Neural crest cell (in vitro differentiated cells): ENCODE results near the gene CASK. TPM values are rescaled to one million over a fixed set of nuclear protein-coding genes. Genes with fewer than 3 reads are reported as not detected.
A peak's percentile ranks its signal among the peaks of the same experiment; 100 is the strongest.

Experiments used
- DNase-seq: peaks from one replicate; pipeline ENCODE4 v3.0.0; 2021; ENCODE audit warnings: low read depth, mixed read lengths, low spot score
- H3K27ac Mint-ChIP-seq: one replicate; pipeline ENCODE4 v1.8.0; 2021; ENCODE audit warnings: mild to moderate bottlenecking, mixed read lengths; ENCODE audit not compliant: unreplicated experiment
- H3K27me3 Mint-ChIP-seq: 2 replicates; pipeline ENCODE4 v1.8.0; 2021; ENCODE audit warnings: low read depth, mild to moderate bottlenecking, mixed read lengths
- H3K36me3 Mint-ChIP-seq: 2 replicates; pipeline ENCODE4 v1.8.0; 2021; ENCODE audit warnings: low read depth, mild to moderate bottlenecking, mixed read lengths
- H3K4me1 Mint-ChIP-seq: 2 replicates; pipeline ENCODE4 v1.8.0; 2021; ENCODE audit warnings: mixed read lengths
- H3K4me3 Mint-ChIP-seq: one replicate; pipeline ENCODE4 v1.8.0; 2021; ENCODE audit warnings: mild to moderate bottlenecking, mixed read lengths
- H3K9me3 Mint-ChIP-seq: 2 replicates; pipeline ENCODE4 v1.8.0; 2021; ENCODE audit warnings: mixed read lengths
- CTCF ChIP-seq: fragments of 200-600 bp; sonication (generic); conservative IDR thresholded peaks from 2 replicates; pipeline ENCODE4 v1.5.0; 2021; ENCODE audit warnings: antibody characterized with exemption, mild to moderate bottlenecking
- total RNA-seq: library from RNA; stranded (reverse); gene quantifications from 2 replicates; pipeline ENCODE4 v1.2.1, GENCODE V29; 2021

Gene CASK
- total RNA-seq, 1 donor from 2014 or later = 57.8 TPM

- Mint-ChIP-seq H3K9me3 (no peaks in the 10 kb centered on the region), H3K27ac (no peak overlapping the region), H3K27me3 (no peaks in the 10 kb centered on the region), H3K4me1 (peaks cover 3% of the 10 kb centered on the region), H3K4me3 (no peak overlapping the region), H3K36me3 (peaks cover 7% of the 10 kb centered on the region)
- TF ChIP-seq CTCF = no peak
- DNase-seq = no peak
Measured at GRCh38 chrX:41796046-41796445, 127.3 kb downstream of the CASK start.

- no peak overlapping the region for H3K4me3 Mint-ChIP-seq
- no peak for DNase-seq
- H3K4me1 Mint-ChIP-seq = no peaks in the 10 kb centered on the region
- no peaks in the 10 kb centered on the region for H3K9me3 Mint-ChIP-seq
- peaks cover 9% of the 10 kb centered on the region for H3K36me3 Mint-ChIP-seq
- H3K27me3 Mint-ChIP-seq = no peaks in the 10 kb centered on the region
- no peak for TF ChIP-seq CTCF
- H3K27ac Mint-ChIP-seq = no peak overlapping the region
Measured at GRCh38 chrX:41789374-41789773, 134.0 kb downstream of the CASK start.

GRCh38 chrX:41785685-41786084 is 137.7 kb downstream of the CASK start:
- Mint-ChIP-seq H3K4me3 (no peak overlapping the region), H3K9me3 (no peaks in the 10 kb centered on the region), H3K36me3 (peaks cover 13% of the 10 kb centered on the region), H3K27ac (no peak overlapping the region), H3K4me1 (peaks cover 9% of the 10 kb centered on the region), H3K27me3 (no peaks in the 10 kb centered on the region)
- TF ChIP-seq CTCF = no peak
- DNase-seq = no peak

- peaks cover 10% of the 10 kb centered on the region for H3K36me3 Mint-ChIP-seq
- no peak overlapping the region for H3K27ac Mint-ChIP-seq
- H3K9me3 Mint-ChIP-seq = no peaks in the 10 kb centered on the region
- peak; percentile 75 for TF ChIP-seq CTCF
- no peak overlapping the region for H3K4me3 Mint-ChIP-seq
- H3K4me1 Mint-ChIP-seq = peaks cover 9% of the 10 kb centered on the region
- H3K27me3 Mint-ChIP-seq = no peaks in the 10 kb centered on the region
- no peak for DNase-seq
Measured at GRCh38 chrX:41781500-41781899, 141.9 kb downstream of the CASK start.

GRCh38 chrX:41779941-41780340 is 143.4 kb downstream of the CASK start:
- no peak for DNase-seq
- Mint-ChIP-seq H3K36me3 (peaks cover 4% of the 10 kb centered on the region), H3K4me3 (no peak overlapping the region), H3K27me3 (no peaks in the 10 kb centered on the region), H3K27ac (no peak overlapping the region), H3K4me1 (peaks cover 9% of the 10 kb centered on the region), H3K9me3 (no peaks in the 10 kb centered on the region)
- no peak for TF ChIP-seq CTCF
